Liver (tissue), 9 donors: ENCODE measurements around the gene SYT14. TPM values are rescaled to one million over a fixed set of nuclear protein-coding genes. Genes with fewer than 3 reads are reported as not detected.

Experiments used
- DNase-seq: peaks from one replicate; pipeline ENCODE4 v3.0.0-alpha.2; 2017; ENCODE audit warnings: low spot score
- H3K27ac ChIP-seq, 2 donors: one replicate each; pipeline ENCODE4 v1.7.0; 2013; ENCODE audit warnings: inconsistent platforms in 2 of 2, low read length in 2 of 2, control low read depth in 1 of 2, low read depth in 1 of 2, mild to moderate bottlenecking in 1 of 2
- H3K27me3 ChIP-seq, 4 donors: one replicate each; pipeline versions ENCODE4 v1.6.1 to v1.7.0; 2013; ENCODE audit warnings: low read length in 3 of 4, inconsistent platforms in 1 of 4, mild to moderate bottlenecking in 1 of 4, moderate library complexity in 1 of 4; ENCODE audit not compliant: control insufficient read depth in 4 of 4, insufficient read depth in 4 of 4
- H3K36me3 ChIP-seq, 4 donors: one replicate each; pipeline versions ENCODE4 v1.6.1 to v1.7.0; 2013; ENCODE audit warnings: low read length in 3 of 4, mild to moderate bottlenecking in 3 of 4, low read depth in 1 of 4, moderate library complexity in 1 of 4; ENCODE audit not compliant: control insufficient read depth in 4 of 4, insufficient read depth in 3 of 4
- H3K4me1 ChIP-seq, 4 donors: one replicate each; pipeline versions ENCODE4 v1.6.1 to v1.7.0; 2013; ENCODE audit warnings: low read length in 3 of 4, mild to moderate bottlenecking in 3 of 4, moderate library complexity in 1 of 4; ENCODE audit not compliant: control insufficient read depth in 4 of 4, insufficient read depth in 4 of 4
- H3K4me3 ChIP-seq, 3 donors: one replicate each; pipeline versions ENCODE4 v1.6.1 to v1.7.0; 2013; ENCODE audit warnings: low read length in 3 of 3, control low read depth in 1 of 3, low read depth in 1 of 3, mild to moderate bottlenecking in 1 of 3
- H3K9ac ChIP-seq, 2 donors: one replicate each; pipeline ENCODE4 v1.7.0; 2013; ENCODE audit warnings: low read length in 2 of 2, mild to moderate bottlenecking in 2 of 2, moderate library complexity in 2 of 2, control low read depth in 1 of 2, low read depth in 1 of 2
- H3K9me3 ChIP-seq, 4 donors: one replicate each; pipeline versions ENCODE4 v1.6.1 to v1.7.0; 2013; ENCODE audit warnings: low read length in 3 of 4; ENCODE audit not compliant: control insufficient read depth in 4 of 4
- ATF3 ChIP-seq: IDR thresholded peaks from 2 replicates; pipeline ENCODE4 v1.6.1; 2016; ENCODE audit warnings: antibody characterized with exemption
- CTCF ChIP-seq: fragments of 150-350 bp; IDR thresholded peaks from 2 replicates; pipeline ENCODE4 v1.5.1; 2017; ENCODE audit warnings: improper control_type of control experiment, low read depth, low read length; ENCODE audit not compliant: missing input control
- EGR1 ChIP-seq, 2 donors: IDR thresholded peaks; 2 replicates each; pipeline ENCODE4 v1.6.1; 2016 to 2018; ENCODE audit warnings: antibody characterized with exemption in 2 of 2, low read depth in 2 of 2
- FOXA1 ChIP-seq: IDR thresholded peaks from 2 replicates; pipeline ENCODE4 v1.6.1; 2016; ENCODE audit warnings: antibody characterized with exemption
- FOXA2 ChIP-seq: IDR thresholded peaks from 2 replicates; pipeline ENCODE4 v1.6.1; 2016; ENCODE audit warnings: antibody characterized with exemption
- GABPA ChIP-seq, 2 donors: IDR thresholded peaks in 1 of 2; conservative IDR thresholded peaks in 1 of 2; 2 replicates each; pipeline ENCODE4 v1.6.1; 2016; ENCODE audit warnings: antibody characterized with exemption in 2 of 2, mild to moderate bottlenecking in 1 of 2, moderate library complexity in 1 of 2
- HNF4A ChIP-seq, 2 donors: conservative IDR thresholded peaks; 2 replicates each; pipeline ENCODE4 v1.6.1; 2016; ENCODE audit warnings: antibody characterized with exemption in 2 of 2, mild to moderate bottlenecking in 2 of 2
- HNF4G ChIP-seq: IDR thresholded peaks from 2 replicates; pipeline ENCODE4 v1.6.1; 2016; ENCODE audit warnings: antibody characterized with exemption
- JUND ChIP-seq, 2 donors: IDR thresholded peaks; 2 replicates each; pipeline ENCODE4 v1.6.1; 2016; ENCODE audit warnings: antibody characterized with exemption in 2 of 2
- MAX ChIP-seq: IDR thresholded peaks from 2 replicates; pipeline ENCODE4 v1.6.1; 2016; ENCODE audit warnings: antibody characterized with exemption
- NR2F2 ChIP-seq: IDR thresholded peaks from 2 replicates; pipeline ENCODE4 v1.6.1; 2016; ENCODE audit warnings: antibody characterized with exemption
- RAD21 ChIP-seq, 2 donors: IDR thresholded peaks; 2 replicates each; pipeline ENCODE4 v1.6.1; 2016; ENCODE audit warnings: antibody characterized with exemption in 2 of 2, mild to moderate bottlenecking in 2 of 2
- REST ChIP-seq: IDR thresholded peaks from 2 replicates; pipeline ENCODE4 v1.6.1; 2016; ENCODE audit warnings: antibody characterized with exemption, mild to moderate bottlenecking
- RXRA ChIP-seq, 2 donors: IDR thresholded peaks; 2 replicates each; pipeline ENCODE4 v1.6.1; 2017 to 2018; ENCODE audit warnings: antibody characterized with exemption in 2 of 2, mild to moderate bottlenecking in 1 of 2
- SP1 ChIP-seq: IDR thresholded peaks from 2 replicates; pipeline ENCODE4 v1.6.1; 2018; ENCODE audit warnings: antibody characterized with exemption, mild to moderate bottlenecking
- TAF1 ChIP-seq: conservative IDR thresholded peaks from 2 replicates; pipeline ENCODE4 v1.6.1; 2016; ENCODE audit warnings: antibody characterized with exemption, mild to moderate bottlenecking
- YY1 ChIP-seq: IDR thresholded peaks from 2 replicates; pipeline ENCODE4 v1.6.1; 2016; ENCODE audit warnings: antibody characterized with exemption, mild to moderate bottlenecking
- ZBTB33 ChIP-seq: IDR thresholded peaks from 2 replicates; pipeline ENCODE4 v1.6.1; 2016; ENCODE audit warnings: antibody characterized with exemption
- WGBS: extraction: QIAGEN DNeasy Blood & Tissue Kit; methylation state at CpG from one replicate; pipeline ENCODE4 v1.1.7; 2013; 5-methylcytosine and 5-hydroxymethylcytosine counted together
- polyA plus RNA-seq, 2 donors: library from polyadenylated mRNA; stranded (reverse) in 1 of 2; unstranded in 1 of 2; fragments of 200-250 nt in 1 of 2; fragments of >200 nt in 1 of 2; fragmentation: Nextera tagmentation in 1 of 2; extraction: Ambion mirVana in 1 of 2; gene quantifications; one replicate each; pipeline versions ENCODE4 v1.2.1 to v1.2.3, GENCODE V29; 2013 to 2015
- total RNA-seq, 2 donors: library from RNA; depleted of rRNA; stranded (reverse); fragments of >200 nt; gene quantifications; one replicate each; pipeline ENCODE4 v1.2.3, GENCODE V29; 2014
- donor health status: healthy.
- donor health status: healthy.
- donor health status: healthy.
- donor health status: healthy.
- donor health status: healthy.

Gene SYT14
- total and polyA plus RNA-seq, 4 donors, result not detected

GRCh38 chr1:209988706-209989105 is 50.7 kb downstream of the SYT14 start:
- Histone ChIP-seq H3K4me1 (peaks cover 0 to 13% (median 7%) of the 10 kb centered on the region in 4 donors), H3K9ac (no peak overlapping the region), H3K27ac (no peak overlapping the region), H3K4me3 (no peak overlapping the region), H3K36me3 (no peaks in the 10 kb centered on the region), H3K9me3 (no peaks in the 10 kb centered on the region), H3K27me3 (peaks cover 0 to 9% (median 0%) of the 10 kb centered on the region in 4 donors)
- TF ChIP-seq MAX (no peak), RXRA (IDR thresholded peaks at IDR 0.05) (no peak), YY1 (no peak), RAD21 (IDR thresholded peaks at IDR 0.05) (no peak), HNF4A (conservative IDR thresholded peaks at IDR 0.05) (no peak), NR2F2 (no peak), JUND (IDR thresholded peaks at IDR 0.05) (no peak), CTCF (no peak), EGR1 (IDR thresholded peaks at IDR 0.05; ENCODE audit: low read depth in 2 of 2) (no peak), FOXA2 (no peak), ZBTB33 (no peak), GABPA (IDR thresholded peaks at IDR 0.05 in 1 of 2, conservative IDR thresholded peaks at IDR 0.05 in 1 of 2) (no peak), HNF4G (no peak), SP1 (no peak), REST (no peak), ATF3 (no peak), TAF1 (no peak), FOXA1 (no peak)
- 55% methylated on average over 2 of the region's 2 CpGs for WGBS
- no peak for DNase-seq
